ENCODE measurements around the gene FKBP2. TPM values are rescaled to one million over a fixed set of nuclear protein-coding genes. Genes with fewer than 3 reads are reported as not detected.

The FKBP2 gene
- total RNA-seq, 1 experiment from 2014 or later: 84.2 TPM

DNA sequence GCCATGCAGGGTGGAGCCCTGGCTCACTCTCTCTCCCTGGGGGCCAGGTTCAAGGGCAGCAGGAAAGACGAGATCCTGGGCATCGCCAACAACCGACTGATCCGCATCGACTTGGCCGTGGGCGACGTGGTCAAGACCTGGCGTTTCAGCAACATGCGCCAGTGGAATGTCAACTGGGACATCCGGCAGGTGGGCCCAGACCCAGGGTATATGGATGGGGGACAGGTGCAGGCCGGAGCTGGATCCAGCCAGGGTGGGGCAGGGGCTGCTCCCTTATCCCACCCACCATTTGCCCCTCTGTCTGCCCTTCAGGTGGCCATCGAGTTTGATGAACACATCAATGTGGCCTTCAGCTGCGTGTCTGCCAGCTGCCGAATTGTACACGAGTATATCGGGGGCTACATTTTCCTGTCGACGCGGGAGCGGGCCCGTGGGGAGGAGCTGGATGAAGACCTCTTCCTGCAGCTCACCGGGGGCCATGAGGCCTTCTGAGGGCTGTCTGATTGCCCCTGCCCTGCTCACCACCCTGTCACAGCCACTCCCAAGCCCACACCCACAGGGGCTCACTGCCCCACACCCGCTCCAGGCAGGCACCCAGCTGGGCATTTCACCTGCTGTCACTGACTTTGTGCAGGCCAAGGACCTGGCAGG is 17.8 kb upstream of the FKBP2 start:
- Histone ChIP-seq H3K27ac (no peak overlapping the region), H3K27me3 (ENCODE audit: insufficient read depth, low read depth) (no peaks in the 10 kb centered on the region), H3K4me2 (no peak overlapping the region), H3K79me2 (ENCODE audit: low read depth) (peaks cover 32% of the 10 kb centered on the region), H3F3A (ENCODE audit: insufficient read depth, low read depth) (peaks cover 19% of the 10 kb centered on the region), H3K36me3 (ENCODE audit: low read depth) (no peaks in the 10 kb centered on the region), H3K9me3 (ENCODE audit: insufficient read depth, low read depth) (no peaks in the 10 kb centered on the region), H3K4me3 (no peak overlapping the region), H2AFZ (no peak overlapping the region), H3K4me1 (replicated peaks; ENCODE audit: insufficient read depth) (peaks cover 20% of the 10 kb centered on the region), H4K20me1 (ENCODE audit: insufficient read depth) (peaks cover 3% of the 10 kb centered on the region), H3K9me2 (ENCODE audit: insufficient read depth) (no peaks in the 10 kb centered on the region)
- no TSS peak for BruUV-seq (replicated peaks)
- ChIA-PET POLR2A (ENCODE audit: unreplicated experiment) (no interaction called here), CTCF (interaction anchor here (0.6 kb wide), 2 partner anchors 133 to 277 kb away, joined by 6 to 7 read pairs; no protein-coding TSS in a partner anchor)
- TF ChIP-seq EZH2 (IDR thresholded peaks at IDR 0.05; ENCODE audit: low read depth) (no peak), CTCF (conservative IDR thresholded peaks at IDR 0.05) (no peak)
- no peak for DNase-seq
- intact Hi-C loops (cut with micrococcal nuclease; ENCODE audit: unreplicated experiment): no loop called here

GRCh38 chr11:64224151-64224890 is 16.6 kb upstream of the FKBP2 start:
- Histone ChIP-seq H3K9me2 (ENCODE audit: insufficient read depth) (no peaks in the 10 kb centered on the region), H3K27ac (no peak overlapping the region)

More at GRCh38 chr11:64224151-64224890, 16.6 kb upstream of the FKBP2 start:
- no peak overlapping the region for H3K4me3 ChIP-seq
- peak in 1 of 2 experiments; percentile 34 for DNase-seq
- H3K4me2 ChIP-seq: no peak overlapping the region; the same call in 1 of the 2 replicates
- no peaks in the 10 kb centered on the region for H3K27me3 ChIP-seq (ENCODE audit: insufficient read depth, low read depth)
- H3K4me1 ChIP-seq (replicated peaks; ENCODE audit: insufficient read depth): peaks cover 22% of the 10 kb centered on the region
- BruUV-seq (replicated peaks): no TSS peak
- TF ChIP-seq EZH2 (IDR thresholded peaks at IDR 0.05; ENCODE audit: low read depth) (no peak), CTCF (conservative IDR thresholded peaks at IDR 0.05) (no peak)
- no peaks in the 10 kb centered on the region for H3K36me3 ChIP-seq (ENCODE audit: low read depth)
- peaks cover 34% of the 10 kb centered on the region for H3K79me2 ChIP-seq (ENCODE audit: low read depth)
- H3K9me3 ChIP-seq (ENCODE audit: insufficient read depth, low read depth): no peaks in the 10 kb centered on the region
- intact Hi-C loops (cut with micrococcal nuclease; ENCODE audit: unreplicated experiment): no loop called here
- H3F3A ChIP-seq (ENCODE audit: insufficient read depth, low read depth): peaks cover 23% of the 10 kb centered on the region
- CTCF ChIA-PET: interaction anchor here (0.5 to 1.3 kb wide), 2 partner anchors 20 to 191 kb away, joined by 3 read pairs; no protein-coding TSS in a partner anchor
- H4K20me1 ChIP-seq (ENCODE audit: insufficient read depth): peaks cover 3% of the 10 kb centered on the region
- POLR2A ChIA-PET (ENCODE audit: unreplicated experiment): interaction anchor here (0.6 kb wide), 2 partner anchors 23 to 28 kb away, joined by 6 to 7 read pairs; no protein-coding TSS in a partner anchor
- no peak overlapping the region for H2AFZ ChIP-seq
